Inferior parietal cortex (tissue), 1 donor: ENCODE results near the gene HDX.
A peak's percentile ranks its signal among the peaks of the same experiment; 100 is the strongest.
"Not testable (repeated sequence)": the region's sequence is repeated elsewhere in the genome, so short reads cannot be mapped to it uniquely, and the experiment has no call there.

ENCODE experiments used
- DNase-seq: peaks from one replicate; pipeline ENCODE4 v3.0.0-alpha.2; 2016; ENCODE audit errors: extremely low spot score

Gene HDX

GRCh38 chrX:84339507-84340364, 162.5 kb downstream of the HDX start:
- no peak for DNase-seq

- no peak for DNase-seq
Measured at GRCh38 chrX:84336646-84337045, 165.6 kb downstream of the HDX start.

- no peak for DNase-seq
Measured at GRCh38 chrX:84335121-84335520, 167.1 kb downstream of the HDX start.

- no peak for DNase-seq
Measured at GRCh38 chrX:84322083-84322827, 180.0 kb downstream of the HDX start.

GRCh38 chrX:84320614-84321013, 181.6 kb downstream of the HDX start:
- peak; percentile 42 for DNase-seq

GRCh38 chrX:84320023-84320422, 182.2 kb downstream of the HDX start:
- no peak for DNase-seq

- no peak for DNase-seq
Measured at GRCh38 chrX:84318661-84319060, 183.6 kb downstream of the HDX start.

GRCh38 chrX:84315946-84316345, 186.3 kb downstream of the HDX start:
- DNase-seq, result not testable (repeated sequence)
